ENCODE results near the gene COA7.
A peak's percentile ranks its signal among the peaks of the same experiment; 100 is the strongest.

COA7 gene

GRCh38 chr1:52741259-52741658 lies 43.1 kb upstream of the COA7 start:
- Histone ChIP-seq H3F3A (ENCODE audit: insufficient read depth, low read length) (0 out of 2 replicates have a peak, but pooled peaks cover 6% of the 10 kb centered on the region), H4K20me1 (ENCODE audit: insufficient read depth, low read length) (no peaks in the 10 kb centered on the region)

GRCh38 chr1:52739699-52740467 lies 41.7 kb upstream of the COA7 start:
- peaks cover 20% of the 10 kb centered on the region for H3K79me2 ChIP-seq (ENCODE audit: low read length)

More at GRCh38 chr1:52741259-52741658, 43.1 kb upstream of the COA7 start:
- Histone ChIP-seq H3K9ac (ENCODE audit: low read length) (no peak overlapping the region), H3K9me2 (replicated peaks; ENCODE audit: insufficient read depth, low read length) (no peaks in the 10 kb centered on the region), H3K4me2 (ENCODE audit: low read depth, low read length) (peak overlapping the region; percentile 30; the same call in 1 of the 2 replicates), H3K9me3 (replicated peaks; ENCODE audit: insufficient read depth, low read length) (no peaks in the 10 kb centered on the region), H2AFZ (ENCODE audit: low read length) (no peak overlapping the region), H3K79me2 (ENCODE audit: low read length) (peaks cover 17% of the 10 kb centered on the region), H3K4me3 (ENCODE audit: low read length) (peak overlapping the region; percentile 8; the same call in 1 of the 2 replicates), H3K36me3 (replicated peaks; ENCODE audit: insufficient read depth, low read length) (no peaks in the 10 kb centered on the region), H3K27ac (ENCODE audit: low read length) (no peak overlapping the region), H3K4me1 (ENCODE audit: low read length) (peaks cover 9% of the 10 kb centered on the region; the same call in 1 of the 2 replicates), H3K27me3 (replicated peaks; ENCODE audit: insufficient read depth, low read length) (no peaks in the 10 kb centered on the region)
- DNase-seq, result peak; percentile 55
- TF ChIP-seq CTCF (IDR thresholded peaks at IDR 0.05; ENCODE audit: low read length) (no peak), EZH2phosphoT487 (IDR thresholded peaks at IDR 0.05; ENCODE audit: low read length) (no peak), EZH2 (optimal IDR thresholded peaks at IDR 0.05; ENCODE audit: low read depth, low read length) (no peak)

GRCh38 chr1:52738893-52739292 lies 40.7 kb upstream of the COA7 start:
- Histone ChIP-seq H3K9me3 (replicated peaks; ENCODE audit: insufficient read depth, low read length) (no peaks in the 10 kb centered on the region), H3K79me2 (ENCODE audit: low read length) (peaks cover 23% of the 10 kb centered on the region), H3F3A (ENCODE audit: insufficient read depth, low read length) (no peaks in the 10 kb centered on the region)

More at GRCh38 chr1:52739699-52740467, 41.7 kb upstream of the COA7 start:
- no peaks in the 10 kb centered on the region for H3K9me2 ChIP-seq (replicated peaks; ENCODE audit: insufficient read depth, low read length)
- H3K9me3 ChIP-seq (replicated peaks; ENCODE audit: insufficient read depth, low read length), result no peaks in the 10 kb centered on the region
- no peak overlapping the region for H3K4me3 ChIP-seq (ENCODE audit: low read length)
- no peak overlapping the region for H3K4me2 ChIP-seq (ENCODE audit: low read depth, low read length)
- H3K27me3 ChIP-seq (replicated peaks; ENCODE audit: insufficient read depth, low read length), result no peaks in the 10 kb centered on the region
- H3K9ac ChIP-seq (ENCODE audit: low read length), result no peak overlapping the region
- no peak overlapping the region for H2AFZ ChIP-seq (ENCODE audit: low read length)
- H3F3A ChIP-seq (ENCODE audit: insufficient read depth, low read length), result 0 out of 2 replicates have a peak, but pooled peaks cover 1% of the 10 kb centered on the region
- H3K4me1 ChIP-seq (ENCODE audit: low read length), result peaks cover 9% of the 10 kb centered on the region; the same call in 1 of the 2 replicates
- H4K20me1 ChIP-seq (ENCODE audit: insufficient read depth, low read length), result no peaks in the 10 kb centered on the region
- DNase-seq, result no peak
- H3K36me3 ChIP-seq (replicated peaks; ENCODE audit: insufficient read depth, low read length), result no peaks in the 10 kb centered on the region
- H3K27ac ChIP-seq (ENCODE audit: low read length), result no peak overlapping the region
- TF ChIP-seq EZH2 (optimal IDR thresholded peaks at IDR 0.05; ENCODE audit: low read depth, low read length) (no peak), CTCF (IDR thresholded peaks at IDR 0.05; ENCODE audit: low read length) (no peak), EZH2phosphoT487 (IDR thresholded peaks at IDR 0.05; ENCODE audit: low read length) (no peak)

More at GRCh38 chr1:52738893-52739292, 40.7 kb upstream of the COA7 start:
- Histone ChIP-seq H2AFZ (ENCODE audit: low read length) (no peak overlapping the region), H3K4me1 (ENCODE audit: low read length) (peaks cover 9% of the 10 kb centered on the region; the same call in 1 of the 2 replicates), H3K4me2 (ENCODE audit: low read depth, low read length) (no peak overlapping the region), H3K27me3 (replicated peaks; ENCODE audit: insufficient read depth, low read length) (no peaks in the 10 kb centered on the region), H3K9me2 (replicated peaks; ENCODE audit: insufficient read depth, low read length) (no peaks in the 10 kb centered on the region), H4K20me1 (ENCODE audit: insufficient read depth, low read length) (no peaks in the 10 kb centered on the region), H3K36me3 (replicated peaks; ENCODE audit: insufficient read depth, low read length) (no peaks in the 10 kb centered on the region), H3K27ac (ENCODE audit: low read length) (no peak overlapping the region), H3K4me3 (ENCODE audit: low read length) (no peak overlapping the region), H3K9ac (ENCODE audit: low read length) (no peak overlapping the region)
- DNase-seq, result no peak
- no peak for TF ChIP-seq CTCF (IDR thresholded peaks at IDR 0.05; ENCODE audit: low read length)
- no peak for TF ChIP-seq EZH2 (optimal IDR thresholded peaks at IDR 0.05; ENCODE audit: low read depth, low read length)
- TF ChIP-seq EZH2phosphoT487 (IDR thresholded peaks at IDR 0.05; ENCODE audit: low read length), result no peak

Data from MM.1S (cell line).